HL-60/S4 treated with retinoic acid at 250 ng/mL for 4 days and 3 days (cell line): Measurements from ENCODE around the gene FBXL7.

ENCODE experiments used
- in situ Hi-C: fragments of 300-500 bp; cut with MboI; formaldehyde crosslinking; loops from 2 replicates; pipeline ENCODE4 v1.7.0; 2022; ENCODE audit warnings: low sequenced_read_pairs

The FBXL7 gene

DNA sequence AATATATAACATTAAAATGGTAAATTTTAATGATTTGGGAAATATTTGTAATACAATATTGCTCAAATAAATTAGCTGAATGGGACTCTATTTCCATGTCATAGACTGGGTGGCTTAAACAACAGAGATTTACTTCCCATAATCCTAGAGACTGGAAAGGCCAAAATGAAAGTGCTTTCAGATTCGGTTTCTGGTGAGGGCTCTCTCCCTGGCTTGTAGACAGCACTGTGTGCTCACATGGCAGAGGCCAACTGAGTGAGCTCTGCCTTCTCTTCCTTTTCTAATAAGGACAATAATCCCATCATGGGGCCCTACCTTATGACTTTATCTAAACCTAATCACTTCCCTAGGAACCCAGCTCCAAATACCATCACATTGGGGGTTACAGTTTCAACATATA is 483.4 kb downstream of the FBXL7 start:
- in situ Hi-C loops: no loop called here
